Gastrocnemius medialis (tissue), 4 donors: Measurements from ENCODE around the gene TSPAN11. TPM values are rescaled to one million over a fixed set of nuclear protein-coding genes. Genes with fewer than 3 reads are reported as not detected.

Source experiments
- ATAC-seq, 2 donors: fragments of 150-250 bp; one replicate each; pipeline ENCODE4 v1.9.1; 2016
- DNase-seq, 2 donors: peaks; one replicate each; pipeline ENCODE4 v3.0.0-alpha.2; 2019
- H3K27ac ChIP-seq, 4 donors: fragments of 200-600 bp; sonication (generic); 1 replicate in 1 of 4; 2 replicates in 3 of 4; pipeline ENCODE4 v1.5.1; 2016 to 2018; ENCODE audit warnings: mild to moderate bottlenecking in 2 of 4, moderate library complexity in 1 of 4
- H3K27me3 ChIP-seq, 3 donors: fragments of 200-600 bp; sonication (generic) in 2 of 3; 1 replicate in 1 of 3; 2 replicates in 2 of 3; pipeline versions ENCODE4 v1.5.1 to v1.6.0; 2016 to 2019; ENCODE audit warnings: mild to moderate bottlenecking in 1 of 3, moderate library complexity in 1 of 3
- H3K36me3 ChIP-seq, 2 donors: fragments of 200-600 bp; sonication (generic) in 1 of 2; one replicate each; pipeline ENCODE4 v1.5.1; 2017 to 2018
- H3K4me1 ChIP-seq, 2 donors: fragments of 200-600 bp; sonication (generic) in 1 of 2; one replicate each; pipeline ENCODE4 v1.5.1; 2016 to 2017; ENCODE audit warnings: mild to moderate bottlenecking in 2 of 2
- H3K4me3 ChIP-seq, 4 donors: fragments of 200-600 bp; sonication (generic) in 3 of 4; 1 replicate in 1 of 4; 2 replicates in 3 of 4; pipeline ENCODE4 v1.5.1; 2016 to 2019; ENCODE audit warnings: mild to moderate bottlenecking in 2 of 4
- H3K9me3 ChIP-seq, 3 donors: fragments of 200-600 bp; sonication (generic) in 2 of 3; 1 replicate in 1 of 3; 2 replicates in 2 of 3; pipeline ENCODE4 v1.5.1; 2016 to 2019
- POLR2A ChIP-seq, 2 donors: fragments of 450-650 bp; IDR thresholded peaks; one replicate each; pipeline ENCODE4 v1.6.1; 2017; ENCODE audit warnings: antibody characterized with exemption in 2 of 2, mild to moderate bottlenecking in 2 of 2, moderate library complexity in 2 of 2
- in situ Hi-C, 4 donors: fragments of 200-750 bp; cut with MboI; loops; one replicate each; pipeline versions ENCODE4 v1.15.0 to v1.8.0; 2017; ENCODE audit warnings: low sequenced_read_pairs in 4 of 4
- intact Hi-C: fragments of 100-400 bp; cut with DNase I; formaldehyde crosslinking; loops from one replicate; pipeline ENCODE4 v1.15.1; 2023; ENCODE audit warnings: low total_unique reads
- total RNA-seq, 4 donors: library from RNA; depleted of rRNA; stranded (reverse); fragments of >200 nt; gene quantifications; one replicate each; pipeline versions ENCODE4 v1.1.0 to v1.2.3, GENCODE V29; 2016
- TF ChIP-seq, protein P1 (sequence below), 5 experiments: fragments of 450-650 bp in 3 of 5; fragments of 200-600 bp in 2 of 5; sonication (generic) in 2 of 5; IDR thresholded peaks in 4 of 5; conservative IDR thresholded peaks in 1 of 5; 1 replicate in 4 of 5; 2 replicates in 1 of 5; pipeline ENCODE4 v1.5.1; 2016 to 2019; ENCODE audit warnings: antibody characterized with exemption in 5 of 5, mild to moderate bottlenecking in 3 of 5, moderate library complexity in 3 of 5

The TSPAN11 gene
- total RNA-seq, 4 donors from 2014 or later: 0.05 to 0.16 (median 0.07) TPM; not detected in 1

DNA sequence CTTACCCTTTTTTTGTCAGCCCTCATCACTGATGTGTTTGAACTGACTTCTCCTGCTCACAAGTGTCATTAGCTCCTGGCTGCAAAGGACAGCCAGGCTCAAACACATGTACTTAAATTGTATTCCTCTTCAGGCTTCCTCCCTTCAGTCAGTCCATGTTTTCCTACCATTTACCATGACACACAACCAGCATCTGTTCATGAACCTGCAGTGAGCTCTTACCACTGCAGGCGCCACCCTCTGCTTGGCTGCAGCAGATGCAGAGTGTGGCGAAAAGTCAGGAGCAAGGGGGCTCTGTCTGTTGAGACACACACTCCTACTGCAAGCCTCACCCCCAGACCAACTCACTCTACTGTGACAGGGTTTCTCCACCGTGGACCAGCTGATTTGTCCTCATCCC lies 70.2 kb downstream of the TSPAN11 start:
- intact Hi-C loops: no loop called here
- DNase-seq: no peak

DNA sequence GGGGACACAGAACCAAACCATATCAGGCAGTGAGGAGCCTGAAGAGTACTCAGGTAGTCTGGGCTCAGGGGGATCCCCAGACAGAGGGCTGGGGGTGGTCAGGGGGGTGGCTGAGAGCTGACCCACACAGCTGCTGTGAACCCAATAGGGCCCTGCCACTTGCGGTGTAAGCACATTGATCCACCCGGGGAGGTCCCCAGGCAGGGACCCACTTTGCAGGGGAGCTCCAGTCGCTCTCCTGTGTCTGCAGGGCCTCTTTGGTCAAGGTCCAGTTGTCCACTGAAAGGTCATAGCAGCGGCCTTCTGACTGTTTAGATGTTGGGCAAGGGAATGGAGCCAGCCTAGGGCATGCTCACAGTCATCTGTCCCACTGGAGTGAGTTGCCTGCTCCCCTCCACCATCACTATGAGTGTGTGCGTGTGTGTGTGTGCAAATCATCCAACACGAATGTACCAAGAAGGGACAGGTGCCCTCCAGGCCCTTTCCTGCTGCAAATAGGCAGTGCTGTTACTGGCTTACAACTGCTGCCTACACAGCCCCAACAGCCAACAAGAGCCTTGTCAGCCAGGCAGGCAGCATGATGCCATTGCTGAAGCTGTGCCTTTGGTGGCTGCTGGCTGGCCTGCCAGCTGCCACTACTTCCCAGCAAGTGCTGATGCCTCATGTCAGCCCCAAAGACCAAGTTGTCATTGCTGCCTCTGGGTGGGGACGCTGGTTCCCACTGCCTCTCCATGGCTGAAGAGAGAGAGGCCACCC lies 71.3 kb downstream of the TSPAN11 start:
- intact Hi-C loops (no loop called here), in situ Hi-C loops (no loop called here)
- H3K9me3 ChIP-seq: no peaks in the 10 kb centered on the region

More for the DNA sequence above, 70.2 kb downstream of the TSPAN11 start:
- no peaks in the 10 kb centered on the region for H3K4me1 ChIP-seq
- no peaks in the 10 kb centered on the region for H3K27me3 ChIP-seq
- H3K36me3 ChIP-seq: no peaks in the 10 kb centered on the region
- no peak overlapping the region for H3K27ac ChIP-seq
- no peaks in the 10 kb centered on the region for H3K9me3 ChIP-seq
- TF ChIP-seq, protein P1, sequence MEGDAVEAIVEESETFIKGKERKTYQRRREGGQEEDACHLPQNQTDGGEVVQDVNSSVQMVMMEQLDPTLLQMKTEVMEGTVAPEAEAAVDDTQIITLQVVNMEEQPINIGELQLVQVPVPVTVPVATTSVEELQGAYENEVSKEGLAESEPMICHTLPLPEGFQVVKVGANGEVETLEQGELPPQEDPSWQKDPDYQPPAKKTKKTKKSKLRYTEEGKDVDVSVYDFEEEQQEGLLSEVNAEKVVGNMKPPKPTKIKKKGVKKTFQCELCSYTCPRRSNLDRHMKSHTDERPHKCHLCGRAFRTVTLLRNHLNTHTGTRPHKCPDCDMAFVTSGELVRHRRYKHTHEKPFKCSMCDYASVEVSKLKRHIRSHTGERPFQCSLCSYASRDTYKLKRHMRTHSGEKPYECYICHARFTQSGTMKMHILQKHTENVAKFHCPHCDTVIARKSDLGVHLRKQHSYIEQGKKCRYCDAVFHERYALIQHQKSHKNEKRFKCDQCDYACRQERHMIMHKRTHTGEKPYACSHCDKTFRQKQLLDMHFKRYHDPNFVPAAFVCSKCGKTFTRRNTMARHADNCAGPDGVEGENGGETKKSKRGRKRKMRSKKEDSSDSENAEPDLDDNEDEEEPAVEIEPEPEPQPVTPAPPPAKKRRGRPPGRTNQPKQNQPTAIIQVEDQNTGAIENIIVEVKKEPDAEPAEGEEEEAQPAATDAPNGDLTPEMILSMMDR (IDR thresholded peaks at IDR 0.05 in 4 of 5, conservative IDR thresholded peaks at IDR 0.05 in 1 of 5): no peak
- TF ChIP-seq POLR2A (IDR thresholded peaks at IDR 0.05): no peak
- no peak overlapping the region for H3K4me3 ChIP-seq
- in situ Hi-C loops: no loop called here
- ATAC-seq: no peak

DNA sequence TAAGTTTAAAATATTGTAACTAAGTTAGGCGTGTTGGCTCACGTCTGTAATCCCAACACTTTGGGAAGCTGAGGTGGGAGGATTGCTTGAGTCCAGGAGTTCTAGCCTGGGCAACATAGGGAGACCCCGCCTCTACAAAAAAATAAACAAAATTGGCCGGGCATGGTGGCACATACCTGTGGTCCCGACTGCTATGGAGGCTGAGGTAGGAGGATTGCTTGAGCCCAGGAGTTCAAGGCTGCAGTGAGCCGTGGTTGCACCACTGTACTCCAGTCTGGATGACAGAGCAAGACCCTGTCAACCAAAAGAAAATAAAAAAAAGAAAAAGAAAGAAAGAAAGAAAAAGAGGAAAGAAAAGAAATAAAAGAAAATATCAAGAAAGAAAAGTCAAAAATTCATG lies 72.5 kb downstream of the TSPAN11 start:
- Histone ChIP-seq H3K36me3 (no peaks in the 10 kb centered on the region), H3K4me1 (no peaks in the 10 kb centered on the region), H3K27me3 (no peaks in the 10 kb centered on the region), H3K27ac (no peak overlapping the region), H3K9me3 (no peaks in the 10 kb centered on the region), H3K4me3 (no peak overlapping the region)
- DNase-seq: no peak
- in situ Hi-C loops: no loop called here
- ATAC-seq: no peak
- no peak for TF ChIP-seq POLR2A (IDR thresholded peaks at IDR 0.05)
- TF ChIP-seq, protein P1 (IDR thresholded peaks at IDR 0.05 in 4 of 5, conservative IDR thresholded peaks at IDR 0.05 in 1 of 5): no peak
- intact Hi-C loops: no loop called here

More for the DNA sequence above, 71.3 kb downstream of the TSPAN11 start:
- Histone ChIP-seq H3K4me1 (no peaks in the 10 kb centered on the region), H3K27me3 (no peaks in the 10 kb centered on the region), H3K36me3 (no peaks in the 10 kb centered on the region), H3K27ac (no peak overlapping the region), H3K4me3 (no peak overlapping the region)
- ATAC-seq (no peak), DNase-seq (no peak)
- no peak for TF ChIP-seq POLR2A (IDR thresholded peaks at IDR 0.05)
- TF ChIP-seq, protein P1 (IDR thresholded peaks at IDR 0.05 in 4 of 5, conservative IDR thresholded peaks at IDR 0.05 in 1 of 5): no peak

DNA sequence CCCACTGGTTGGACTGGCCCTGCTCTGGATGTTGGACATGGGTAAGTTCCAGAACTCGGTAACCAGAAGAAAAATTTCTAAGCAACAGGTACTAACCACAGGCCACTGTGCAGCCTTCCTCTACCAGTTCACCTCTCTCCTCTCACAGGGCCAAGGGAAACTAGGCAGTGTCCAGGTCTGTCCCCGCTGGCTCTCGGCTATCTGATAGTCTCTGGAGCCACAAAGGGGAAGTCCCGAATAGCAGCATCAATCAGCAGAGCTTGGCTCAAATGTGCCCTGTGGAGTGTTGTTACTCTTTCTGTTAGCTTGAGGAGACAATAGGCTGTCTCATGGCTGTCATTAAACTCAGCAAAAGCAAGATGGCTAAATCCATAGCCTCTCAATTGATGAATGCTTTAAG lies 73.2 kb downstream of the TSPAN11 start:
- no peaks in the 10 kb centered on the region for H3K9me3 ChIP-seq
- no peak overlapping the region for H3K4me3 ChIP-seq
- H3K27ac ChIP-seq: no peak overlapping the region
- H3K36me3 ChIP-seq: no peaks in the 10 kb centered on the region
- intact Hi-C loops (no loop called here), in situ Hi-C loops (no loop called here)
- TF ChIP-seq, protein P1 (IDR thresholded peaks at IDR 0.05 in 4 of 5, conservative IDR thresholded peaks at IDR 0.05 in 1 of 5): no peak
- no peak for TF ChIP-seq POLR2A (IDR thresholded peaks at IDR 0.05)
- no peak for DNase-seq
- ATAC-seq: no peak
- H3K27me3 ChIP-seq: no peaks in the 10 kb centered on the region
- no peaks in the 10 kb centered on the region for H3K4me1 ChIP-seq
